GM23338 (cell line): ENCODE results near the gene OCA2.

Source experiments
- CREB1 ChIP-seq: fragments of 250-450 bp; sonication (Bioruptor Pico); IDR thresholded peaks from 2 replicates; pipeline ENCODE4 v1.5.0; 2020; ENCODE audit warnings: low read depth, mild to moderate bottlenecking, moderate library complexity
- EZH2 ChIP-seq: fragments of 200-600 bp; sonication (generic); IDR thresholded peaks from one replicate; pipeline ENCODE4 v1.8.0; 2017; ENCODE audit warnings: antibody characterized with exemption, mild to moderate bottlenecking, low read depth; ENCODE audit not compliant: unreplicated experiment
- EZH2phosphoT487 ChIP-seq: fragments of 200-600 bp; sonication (generic); IDR thresholded peaks from one replicate; pipeline ENCODE4 v1.8.1; 2018; ENCODE audit warnings: antibody characterized with exemption; ENCODE audit not compliant: unreplicated experiment
- JUNB ChIP-seq: IDR thresholded peaks from one replicate; pipeline ENCODE4 v1.6.1; 2016; ENCODE audit warnings: antibody characterized with exemption; ENCODE audit not compliant: unreplicated experiment
- NANOG ChIP-seq: IDR thresholded peaks from 2 replicates; pipeline ENCODE4 v1.6.1; 2016; ENCODE audit warnings: antibody characterized with exemption, borderline replicate concordance
- POLR2AphosphoS5 ChIP-seq: IDR thresholded peaks from 2 replicates; pipeline ENCODE4 v1.6.1; 2016; ENCODE audit warnings: antibody characterized with exemption, low read depth
- STAT1 ChIP-seq: IDR thresholded peaks from one replicate; pipeline ENCODE4 v1.6.1; 2016; ENCODE audit warnings: antibody characterized with exemption; ENCODE audit not compliant: unreplicated experiment
- ZNF114 ChIP-seq: fragments of 250-450 bp; sonication (Bioruptor Pico); IDR thresholded peaks from 2 replicates; pipeline ENCODE4 v1.5.0; 2020; ENCODE audit warnings: mild to moderate bottlenecking, moderate library complexity
- ZNF331 ChIP-seq: fragments of 250-450 bp; sonication (Bioruptor Pico); IDR thresholded peaks from 2 replicates; pipeline ENCODE4 v1.5.0; 2020; ENCODE audit warnings: low read depth, mild to moderate bottlenecking, moderate library complexity
- TF ChIP-seq, protein P1 (sequence below), 2 experiments: fragments of 200-600 bp in 1 of 2; sonication (generic) in 1 of 2; conservative IDR thresholded peaks; 2 replicates each; pipeline versions ENCODE4 v1.5.1 to v1.6.1; 2016 to 2017; ENCODE audit warnings: antibody characterized with exemption in 2 of 2, low read depth in 2 of 2, mild to moderate bottlenecking in 2 of 2, moderate library complexity in 1 of 2
- TF ChIP-seq, protein P2 (sequence below): IDR thresholded peaks from one replicate; pipeline ENCODE4 v1.6.1; 2018; ENCODE audit warnings: antibody characterized with exemption; ENCODE audit not compliant: unreplicated experiment
- TF ChIP-seq, protein P3 (sequence below): IDR thresholded peaks from 2 replicates; pipeline ENCODE4 v1.6.1; 2016; ENCODE audit warnings: antibody characterized with exemption

DNA sequence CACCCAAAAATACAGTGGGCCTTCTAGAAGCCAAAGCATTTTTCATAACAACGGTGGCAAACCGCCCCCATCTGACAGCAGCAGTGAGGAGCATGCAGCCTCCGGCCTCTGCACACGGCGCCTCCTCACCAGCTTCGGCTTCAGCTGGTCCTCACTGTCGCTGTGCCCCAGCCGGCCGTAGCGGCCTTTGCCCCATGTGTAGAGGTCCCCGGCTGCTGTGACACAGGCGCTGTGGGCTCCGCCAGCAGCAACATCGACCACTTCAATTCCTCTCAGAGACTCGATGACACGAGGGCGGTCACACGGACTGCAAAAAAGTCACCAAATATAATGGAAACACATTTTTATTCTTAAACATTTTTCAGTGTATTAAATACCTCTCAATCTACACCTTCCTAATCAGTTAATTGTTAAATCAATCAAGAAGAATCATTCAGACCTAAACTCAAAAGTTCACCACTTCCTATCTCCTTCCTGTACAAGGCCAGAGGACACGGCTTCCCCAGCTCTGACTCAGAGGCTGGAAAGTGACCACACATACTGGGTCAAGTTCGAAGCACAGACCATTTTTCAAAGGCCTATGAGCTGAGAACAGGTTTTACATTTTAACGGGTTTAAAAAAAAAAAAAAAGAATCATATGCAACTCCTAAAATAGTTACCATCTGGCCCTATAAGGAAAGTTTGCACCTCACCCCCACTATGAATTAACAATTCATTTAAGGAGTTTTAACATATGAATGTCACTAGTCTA lies 33.6 kb upstream of the OCA2 start:
- TF ChIP-seq ZNF331 (CRISPR knock-in tag) (no peak), POLR2AphosphoS5 (no peak), EZH2 (no peak), NANOG (no peak), EZH2phosphoT487 (no peak), CREB1 (CRISPR knock-in tag) (no peak), JUNB (no peak), ZNF114 (CRISPR knock-in tag) (no peak), STAT1 (no peak)
- TF ChIP-seq, protein P1, sequence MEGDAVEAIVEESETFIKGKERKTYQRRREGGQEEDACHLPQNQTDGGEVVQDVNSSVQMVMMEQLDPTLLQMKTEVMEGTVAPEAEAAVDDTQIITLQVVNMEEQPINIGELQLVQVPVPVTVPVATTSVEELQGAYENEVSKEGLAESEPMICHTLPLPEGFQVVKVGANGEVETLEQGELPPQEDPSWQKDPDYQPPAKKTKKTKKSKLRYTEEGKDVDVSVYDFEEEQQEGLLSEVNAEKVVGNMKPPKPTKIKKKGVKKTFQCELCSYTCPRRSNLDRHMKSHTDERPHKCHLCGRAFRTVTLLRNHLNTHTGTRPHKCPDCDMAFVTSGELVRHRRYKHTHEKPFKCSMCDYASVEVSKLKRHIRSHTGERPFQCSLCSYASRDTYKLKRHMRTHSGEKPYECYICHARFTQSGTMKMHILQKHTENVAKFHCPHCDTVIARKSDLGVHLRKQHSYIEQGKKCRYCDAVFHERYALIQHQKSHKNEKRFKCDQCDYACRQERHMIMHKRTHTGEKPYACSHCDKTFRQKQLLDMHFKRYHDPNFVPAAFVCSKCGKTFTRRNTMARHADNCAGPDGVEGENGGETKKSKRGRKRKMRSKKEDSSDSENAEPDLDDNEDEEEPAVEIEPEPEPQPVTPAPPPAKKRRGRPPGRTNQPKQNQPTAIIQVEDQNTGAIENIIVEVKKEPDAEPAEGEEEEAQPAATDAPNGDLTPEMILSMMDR (conservative IDR thresholded peaks at IDR 0.05; ENCODE audit: low read depth in 2 of 2) = no peak
- TF ChIP-seq, protein P2, sequence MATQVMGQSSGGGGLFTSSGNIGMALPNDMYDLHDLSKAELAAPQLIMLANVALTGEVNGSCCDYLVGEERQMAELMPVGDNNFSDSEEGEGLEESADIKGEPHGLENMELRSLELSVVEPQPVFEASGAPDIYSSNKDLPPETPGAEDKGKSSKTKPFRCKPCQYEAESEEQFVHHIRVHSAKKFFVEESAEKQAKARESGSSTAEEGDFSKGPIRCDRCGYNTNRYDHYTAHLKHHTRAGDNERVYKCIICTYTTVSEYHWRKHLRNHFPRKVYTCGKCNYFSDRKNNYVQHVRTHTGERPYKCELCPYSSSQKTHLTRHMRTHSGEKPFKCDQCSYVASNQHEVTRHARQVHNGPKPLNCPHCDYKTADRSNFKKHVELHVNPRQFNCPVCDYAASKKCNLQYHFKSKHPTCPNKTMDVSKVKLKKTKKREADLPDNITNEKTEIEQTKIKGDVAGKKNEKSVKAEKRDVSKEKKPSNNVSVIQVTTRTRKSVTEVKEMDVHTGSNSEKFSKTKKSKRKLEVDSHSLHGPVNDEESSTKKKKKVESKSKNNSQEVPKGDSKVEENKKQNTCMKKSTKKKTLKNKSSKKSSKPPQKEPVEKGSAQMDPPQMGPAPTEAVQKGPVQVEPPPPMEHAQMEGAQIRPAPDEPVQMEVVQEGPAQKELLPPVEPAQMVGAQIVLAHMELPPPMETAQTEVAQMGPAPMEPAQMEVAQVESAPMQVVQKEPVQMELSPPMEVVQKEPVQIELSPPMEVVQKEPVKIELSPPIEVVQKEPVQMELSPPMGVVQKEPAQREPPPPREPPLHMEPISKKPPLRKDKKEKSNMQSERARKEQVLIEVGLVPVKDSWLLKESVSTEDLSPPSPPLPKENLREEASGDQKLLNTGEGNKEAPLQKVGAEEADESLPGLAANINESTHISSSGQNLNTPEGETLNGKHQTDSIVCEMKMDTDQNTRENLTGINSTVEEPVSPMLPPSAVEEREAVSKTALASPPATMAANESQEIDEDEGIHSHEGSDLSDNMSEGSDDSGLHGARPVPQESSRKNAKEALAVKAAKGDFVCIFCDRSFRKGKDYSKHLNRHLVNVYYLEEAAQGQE = no peak
- TF ChIP-seq, protein P3, sequence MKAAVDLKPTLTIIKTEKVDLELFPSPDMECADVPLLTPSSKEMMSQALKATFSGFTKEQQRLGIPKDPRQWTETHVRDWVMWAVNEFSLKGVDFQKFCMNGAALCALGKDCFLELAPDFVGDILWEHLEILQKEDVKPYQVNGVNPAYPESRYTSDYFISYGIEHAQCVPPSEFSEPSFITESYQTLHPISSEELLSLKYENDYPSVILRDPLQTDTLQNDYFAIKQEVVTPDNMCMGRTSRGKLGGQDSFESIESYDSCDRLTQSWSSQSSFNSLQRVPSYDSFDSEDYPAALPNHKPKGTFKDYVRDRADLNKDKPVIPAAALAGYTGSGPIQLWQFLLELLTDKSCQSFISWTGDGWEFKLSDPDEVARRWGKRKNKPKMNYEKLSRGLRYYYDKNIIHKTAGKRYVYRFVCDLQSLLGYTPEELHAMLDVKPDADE = no peak
